ENCODE measurements around the gene MRPS22.

Gene MRPS22

DNA sequence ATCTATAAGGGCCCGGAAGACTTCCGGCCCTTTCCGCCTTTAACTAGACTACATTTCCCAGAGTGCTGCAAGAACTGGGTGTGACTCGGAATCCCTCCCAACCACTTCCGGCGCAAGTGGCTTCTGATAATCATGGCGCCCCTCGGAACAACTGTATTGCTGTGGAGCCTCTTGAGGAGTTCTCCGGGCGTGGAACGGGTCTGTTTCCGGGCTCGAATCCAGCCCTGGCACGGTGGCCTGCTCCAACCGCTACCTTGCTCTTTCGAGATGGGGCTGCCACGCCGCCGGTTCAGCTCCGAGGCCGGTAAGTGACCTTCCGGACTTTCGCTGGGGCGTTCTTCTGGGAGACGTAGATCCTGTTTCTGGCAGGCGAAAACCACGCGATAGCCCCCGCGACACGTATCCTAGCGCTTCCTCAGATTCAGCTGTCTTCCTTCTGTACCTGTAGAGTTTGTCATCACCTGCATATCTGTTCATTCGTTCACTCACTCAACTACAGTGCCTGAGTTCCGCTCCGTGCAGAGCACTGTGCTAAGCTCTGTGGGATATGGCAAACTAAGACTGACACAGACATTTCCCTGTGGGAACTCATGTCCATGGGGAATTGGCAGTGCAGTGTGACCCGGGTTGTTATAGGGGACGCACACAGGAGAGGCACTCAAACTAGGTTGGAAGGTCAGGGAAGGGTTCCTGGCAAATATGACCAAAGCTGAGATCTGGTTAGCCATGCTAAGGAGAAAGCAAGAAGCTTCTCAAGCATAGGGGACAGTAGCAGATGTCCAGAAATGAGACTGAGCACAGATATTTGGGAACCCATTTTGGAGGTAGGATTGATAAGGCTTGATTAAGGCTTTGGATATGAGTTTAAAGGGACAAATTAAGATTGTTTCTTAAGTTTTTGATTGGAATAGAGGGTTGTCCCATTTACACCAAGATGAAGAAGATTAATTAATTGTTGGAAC is at the start of gene MRPS22:
Gene MRPS22 (plus strand): TSS at position 126 of the 962 bp plus-strand sequence. CDS start 7 bp downstream, at position 133.
- H3K4me3 ChIP-seq (ENCODE audit: low read length) = peak within 1 kb of the TSS; percentile 99
- H3K27me3 ChIP-seq (ENCODE audit: control insufficient read depth, insufficient read depth, low read length) = peaks cover 29% of the 10 kb centered on the region
- no peaks in the 10 kb centered on the region for H3K9me3 ChIP-seq (ENCODE audit: control insufficient read depth, low read depth, low read length)
- peaks cover 25% of the 10 kb centered on the region for H3K36me3 ChIP-seq (ENCODE audit: control insufficient read depth, low read depth, low read length)
- H3K27ac ChIP-seq (ENCODE audit: low read length) = peak within 1 kb of the TSS; percentile 5
- H3K4me1 ChIP-seq (ENCODE audit: control insufficient read depth, low read depth, low read length) = peaks cover 7% of the 10 kb centered on the region
- peak within 1 kb of the TSS; percentile 79 for H3K9ac ChIP-seq (ENCODE audit: low read length)

DNA sequence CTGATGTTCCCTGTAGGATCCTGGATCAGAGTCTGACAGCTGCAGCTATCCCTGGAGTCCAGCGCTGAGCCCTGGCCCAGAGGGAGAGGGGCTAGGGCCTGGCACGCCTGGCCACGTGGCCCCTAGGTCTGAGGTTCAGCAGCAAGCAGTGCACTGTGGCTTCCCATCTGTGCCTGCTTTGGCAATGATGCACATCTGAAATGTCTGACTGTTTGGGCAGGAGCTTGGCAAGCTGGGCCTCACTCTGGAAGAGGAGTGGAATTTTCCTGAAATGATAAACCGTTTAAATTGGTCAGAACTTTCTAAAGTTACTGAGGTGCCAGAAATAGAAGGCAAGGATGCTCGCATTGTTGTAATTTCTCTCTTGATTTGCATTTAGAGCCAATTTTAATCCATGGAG is 48.8 kb upstream of the MRPS22 start:
- no peaks in the 10 kb centered on the region for H3K9me3 ChIP-seq (ENCODE audit: control insufficient read depth, low read depth, low read length)

DNA sequence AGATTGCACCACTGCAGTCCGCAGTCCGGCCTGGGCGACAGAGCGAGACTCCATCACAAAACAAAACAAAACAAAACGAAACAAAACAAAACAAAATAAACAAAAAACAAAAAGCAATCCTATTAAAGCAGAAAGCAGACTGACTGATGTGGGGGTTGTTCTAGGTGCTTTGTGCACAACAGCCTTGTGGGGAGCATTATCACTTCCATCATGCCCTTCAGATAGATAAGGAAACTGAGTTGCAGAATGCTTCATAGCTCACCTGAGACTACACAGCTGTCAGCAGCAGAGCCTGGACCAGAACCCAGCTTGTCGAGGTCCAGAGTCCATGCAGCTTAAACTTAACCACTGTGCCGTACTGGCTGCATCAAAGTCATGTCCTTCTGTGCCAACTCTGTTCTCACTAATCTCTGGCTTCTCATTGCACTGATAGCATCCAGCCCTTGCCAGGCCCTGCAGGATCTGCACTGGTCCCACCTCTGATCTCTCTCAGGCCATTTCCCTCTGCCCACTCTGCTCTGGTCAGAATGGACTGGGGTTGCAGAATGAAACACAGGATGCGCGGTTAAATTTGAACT is 47.6 kb upstream of the MRPS22 start:
- H3K27ac ChIP-seq (ENCODE audit: low read length) = no peak overlapping the region

More for the DNA sequence above, 48.8 kb upstream of the MRPS22 start:
- Histone ChIP-seq H3K36me3 (ENCODE audit: control insufficient read depth, low read depth, low read length) (no peaks in the 10 kb centered on the region), H3K9ac (ENCODE audit: low read length) (no peak overlapping the region), H3K4me1 (ENCODE audit: control insufficient read depth, low read depth, low read length) (peaks cover 3% of the 10 kb centered on the region), H3K27ac (ENCODE audit: low read length) (no peak overlapping the region), H3K4me3 (ENCODE audit: low read length) (no peak overlapping the region), H3K27me3 (ENCODE audit: control insufficient read depth, insufficient read depth, low read length) (no peaks in the 10 kb centered on the region)

DNA sequence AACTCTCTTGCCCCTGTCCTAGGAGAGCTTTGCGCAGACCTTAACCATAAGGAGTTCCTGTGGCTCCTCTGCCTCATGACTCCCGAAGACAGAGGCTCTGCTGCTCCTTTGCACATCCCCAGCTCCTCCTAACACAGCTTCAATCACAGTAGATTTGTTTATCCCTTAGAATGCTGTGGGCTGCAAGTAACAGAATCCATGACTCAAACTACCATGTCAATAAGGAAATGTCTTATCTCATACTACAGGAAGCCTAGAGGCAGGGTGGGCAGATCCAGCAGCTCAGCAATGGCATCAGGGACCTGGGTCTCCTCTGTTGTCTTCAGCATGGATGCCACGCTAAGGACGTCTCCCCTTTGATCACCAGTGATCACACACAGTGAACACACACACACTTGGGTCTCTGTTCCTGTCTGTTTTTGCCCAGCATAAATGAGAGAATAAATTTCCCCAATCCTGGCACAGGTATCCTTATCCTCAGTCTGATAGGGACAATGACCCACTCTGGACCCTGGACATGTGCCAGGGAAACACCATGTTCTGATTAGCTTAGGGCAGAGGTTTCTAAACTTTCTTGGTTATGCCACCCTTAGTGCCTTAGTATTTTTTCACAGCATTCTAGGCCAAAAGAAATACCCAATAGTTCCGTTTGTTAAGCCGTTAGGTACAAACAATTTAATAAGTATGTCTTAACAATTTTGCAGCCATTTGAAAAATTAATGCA is 46.1 kb upstream of the MRPS22 start:
- Histone ChIP-seq H3K4me1 (ENCODE audit: control insufficient read depth, low read depth, low read length) (peaks cover 3% of the 10 kb centered on the region), H3K9me3 (ENCODE audit: control insufficient read depth, low read depth, low read length) (no peaks in the 10 kb centered on the region), H3K4me3 (ENCODE audit: low read length) (no peak overlapping the region), H3K9ac (ENCODE audit: low read length) (no peak overlapping the region), H3K27ac (ENCODE audit: low read length) (no peak overlapping the region), H3K27me3 (ENCODE audit: control insufficient read depth, insufficient read depth, low read length) (no peaks in the 10 kb centered on the region), H3K36me3 (ENCODE audit: control insufficient read depth, low read depth, low read length) (no peaks in the 10 kb centered on the region)

More for the DNA sequence above, 47.6 kb upstream of the MRPS22 start:
- H3K27me3 ChIP-seq (ENCODE audit: control insufficient read depth, insufficient read depth, low read length) = no peaks in the 10 kb centered on the region
- no peak overlapping the region for H3K9ac ChIP-seq (ENCODE audit: low read length)
- no peak overlapping the region for H3K4me3 ChIP-seq (ENCODE audit: low read length)
- no peaks in the 10 kb centered on the region for H3K36me3 ChIP-seq (ENCODE audit: control insufficient read depth, low read depth, low read length)
- H3K9me3 ChIP-seq (ENCODE audit: control insufficient read depth, low read depth, low read length) = no peaks in the 10 kb centered on the region
- H3K4me1 ChIP-seq (ENCODE audit: control insufficient read depth, low read depth, low read length) = peaks cover 3% of the 10 kb centered on the region

DNA sequence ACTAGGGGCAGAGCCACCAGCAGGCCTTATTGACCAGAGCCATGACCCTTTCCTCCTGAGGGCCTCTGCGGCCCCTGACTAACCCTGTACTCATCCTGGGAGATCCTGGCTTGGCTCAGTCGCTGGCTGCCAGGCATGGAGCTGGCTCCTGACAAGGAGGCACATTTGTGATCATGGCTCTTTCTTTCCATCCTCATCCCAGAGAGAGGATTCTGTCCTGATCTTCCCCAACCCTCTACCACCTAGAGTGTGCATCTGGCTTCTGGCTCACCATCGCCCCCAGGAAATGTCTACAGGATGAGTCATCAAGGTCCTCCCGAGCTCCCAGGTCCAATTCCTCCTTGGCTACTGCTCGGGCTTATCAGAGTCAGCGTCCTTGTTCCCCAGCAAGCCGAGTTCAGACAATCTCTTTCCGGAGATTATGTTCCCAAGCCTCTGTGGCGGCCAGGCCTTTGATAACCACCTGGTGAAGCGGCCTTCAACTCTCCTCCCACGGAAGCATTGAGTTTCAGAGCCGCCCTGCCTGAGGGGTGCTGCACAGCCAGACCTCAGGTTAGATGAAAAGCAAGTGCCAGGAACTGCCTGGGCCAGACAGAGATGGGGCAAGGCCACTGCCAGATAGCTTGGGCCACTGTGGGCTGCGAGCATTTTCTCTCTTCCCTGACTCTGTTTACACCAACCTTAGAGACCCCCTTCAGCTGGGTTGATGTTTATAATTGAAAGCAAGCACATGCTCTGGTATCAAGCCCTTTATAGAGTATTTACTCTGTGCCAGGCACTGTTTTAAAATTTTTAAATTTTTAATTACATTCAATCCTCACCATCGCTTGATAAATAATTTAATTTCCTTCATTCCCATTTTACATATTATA is 44.3 kb upstream of the MRPS22 start:
- H3K27ac ChIP-seq (ENCODE audit: low read length) = no peak overlapping the region
- no peak overlapping the region for H3K9ac ChIP-seq (ENCODE audit: low read length)
- H3K4me1 ChIP-seq (ENCODE audit: control insufficient read depth, low read depth, low read length) = peaks cover 3% of the 10 kb centered on the region
- H3K27me3 ChIP-seq (ENCODE audit: control insufficient read depth, insufficient read depth, low read length) = no peaks in the 10 kb centered on the region
- H3K9me3 ChIP-seq (ENCODE audit: control insufficient read depth, low read depth, low read length) = no peaks in the 10 kb centered on the region
- no peaks in the 10 kb centered on the region for H3K36me3 ChIP-seq (ENCODE audit: control insufficient read depth, low read depth, low read length)
- no peak overlapping the region for H3K4me3 ChIP-seq (ENCODE audit: low read length)

DNA sequence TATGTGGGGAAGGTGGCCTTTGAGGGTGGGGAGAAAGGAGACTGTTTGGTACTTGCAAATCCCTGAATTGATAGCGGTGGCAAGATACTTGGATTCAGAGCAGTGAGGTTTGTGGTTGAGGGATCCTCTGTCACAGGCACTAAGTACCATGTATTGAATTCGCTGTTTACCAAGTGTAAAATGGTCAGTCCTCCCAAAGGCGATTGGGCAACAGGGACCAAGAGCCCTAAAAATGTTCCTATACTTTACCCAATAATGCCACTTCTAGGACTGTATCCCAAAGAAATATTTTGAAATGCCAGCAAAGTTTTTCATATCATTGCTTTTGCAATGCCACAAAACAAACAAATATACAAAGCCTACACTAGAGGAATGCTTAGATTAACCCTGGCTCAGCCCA is 43.4 kb upstream of the MRPS22 start:
- Histone ChIP-seq H3K4me1 (ENCODE audit: control insufficient read depth, low read depth, low read length) (peaks cover 3% of the 10 kb centered on the region), H3K27ac (ENCODE audit: low read length) (no peak overlapping the region), H3K27me3 (ENCODE audit: control insufficient read depth, insufficient read depth, low read length) (no peaks in the 10 kb centered on the region), H3K36me3 (ENCODE audit: control insufficient read depth, low read depth, low read length) (no peaks in the 10 kb centered on the region), H3K9ac (ENCODE audit: low read length) (no peak overlapping the region), H3K4me3 (ENCODE audit: low read length) (no peak overlapping the region), H3K9me3 (ENCODE audit: control insufficient read depth, low read depth, low read length) (no peaks in the 10 kb centered on the region)

DNA sequence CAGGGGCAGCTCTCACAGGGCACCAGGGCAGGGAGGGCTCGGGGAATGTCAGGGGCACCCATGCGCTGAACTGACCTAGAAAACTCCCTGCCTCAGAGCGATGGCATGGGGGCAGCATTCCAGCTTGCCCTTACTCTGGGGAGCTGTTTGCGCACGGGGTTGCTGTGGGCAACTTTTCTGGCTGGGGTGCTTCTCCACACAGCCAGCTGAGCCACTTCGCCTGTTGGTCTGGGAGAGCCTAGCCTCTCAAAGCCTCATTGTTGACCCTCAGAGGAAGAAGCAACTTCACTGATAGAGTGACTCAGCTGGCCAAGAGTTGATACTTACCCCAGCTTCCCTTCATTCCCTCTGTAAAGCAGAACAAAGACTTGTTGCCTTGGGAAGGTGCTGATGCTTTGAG is 42.6 kb upstream of the MRPS22 start:
- Histone ChIP-seq H3K9me3 (ENCODE audit: control insufficient read depth, low read depth, low read length) (no peaks in the 10 kb centered on the region), H3K27me3 (ENCODE audit: control insufficient read depth, insufficient read depth, low read length) (no peaks in the 10 kb centered on the region), H3K36me3 (ENCODE audit: control insufficient read depth, low read depth, low read length) (no peaks in the 10 kb centered on the region), H3K4me1 (ENCODE audit: control insufficient read depth, low read depth, low read length) (peaks cover 3% of the 10 kb centered on the region), H3K4me3 (ENCODE audit: low read length) (no peak overlapping the region), H3K9ac (ENCODE audit: low read length) (no peak overlapping the region), H3K27ac (ENCODE audit: low read length) (no peak overlapping the region)

DNA sequence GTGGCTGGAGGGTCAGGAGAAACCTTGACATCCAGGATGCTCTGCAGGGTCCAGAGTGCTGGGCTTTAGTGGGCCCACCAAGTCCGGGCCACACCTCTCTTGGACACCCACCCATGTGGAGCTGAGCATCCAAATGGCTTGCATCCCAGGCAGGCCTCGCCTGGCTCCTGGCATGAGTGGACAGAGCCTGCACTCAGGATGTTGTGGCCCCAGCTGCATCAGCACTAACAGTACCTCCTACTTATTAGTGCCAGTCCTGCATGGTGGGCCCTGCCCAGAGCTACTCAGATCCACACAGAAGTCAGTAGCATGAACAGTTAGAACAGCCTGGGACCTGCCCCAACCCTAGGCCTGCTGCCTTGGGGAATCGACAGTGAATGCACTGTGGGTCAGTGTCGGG is 42.2 kb upstream of the MRPS22 start:
- Histone ChIP-seq H3K27me3 (ENCODE audit: control insufficient read depth, insufficient read depth, low read length) (no peaks in the 10 kb centered on the region), H3K4me1 (ENCODE audit: control insufficient read depth, low read depth, low read length) (peaks cover 5% of the 10 kb centered on the region), H3K9ac (ENCODE audit: low read length) (no peak overlapping the region), H3K9me3 (ENCODE audit: control insufficient read depth, low read depth, low read length) (no peaks in the 10 kb centered on the region), H3K36me3 (ENCODE audit: control insufficient read depth, low read depth, low read length) (no peaks in the 10 kb centered on the region), H3K4me3 (ENCODE audit: low read length) (no peak overlapping the region), H3K27ac (ENCODE audit: low read length) (no peak overlapping the region)

DNA sequence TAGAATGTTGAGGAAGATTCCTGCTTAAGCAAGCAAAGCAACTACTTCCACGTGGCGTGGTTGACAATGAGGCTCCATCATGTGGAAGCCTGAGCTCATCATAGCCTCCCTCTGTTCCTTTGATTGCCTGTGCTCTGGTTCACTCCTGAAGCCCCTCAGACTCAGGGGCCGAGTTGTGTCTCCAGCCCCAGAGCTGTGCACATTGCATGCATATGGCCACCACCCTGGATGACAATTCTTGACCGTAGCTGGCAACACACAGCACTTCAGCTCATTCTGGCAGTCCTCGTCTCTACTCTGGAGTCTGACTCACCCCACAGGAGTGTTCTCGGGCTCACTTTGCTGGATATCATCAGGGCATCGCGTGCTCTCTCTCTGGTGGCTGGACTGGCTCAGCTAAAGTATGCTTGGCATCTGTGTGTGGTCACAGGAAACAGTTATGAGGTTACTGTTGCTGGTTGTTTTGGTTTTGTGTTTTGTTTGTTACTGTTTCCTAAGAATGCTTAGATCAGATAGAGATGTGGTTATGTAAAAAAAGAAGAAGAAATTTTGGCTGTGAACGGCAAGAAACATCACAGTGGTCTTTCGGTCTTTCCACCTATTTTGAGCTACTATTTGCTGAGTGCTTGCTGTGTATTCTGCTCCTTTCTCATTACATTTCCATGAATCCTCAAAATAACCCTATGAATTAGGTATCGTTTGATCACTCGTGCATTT is 41.6 kb upstream of the MRPS22 start:
- no peak overlapping the region for H3K9ac ChIP-seq (ENCODE audit: low read length)
- H3K4me1 ChIP-seq (ENCODE audit: control insufficient read depth, low read depth, low read length) = peaks cover 6% of the 10 kb centered on the region
- no peak overlapping the region for H3K4me3 ChIP-seq (ENCODE audit: low read length)

DNA sequence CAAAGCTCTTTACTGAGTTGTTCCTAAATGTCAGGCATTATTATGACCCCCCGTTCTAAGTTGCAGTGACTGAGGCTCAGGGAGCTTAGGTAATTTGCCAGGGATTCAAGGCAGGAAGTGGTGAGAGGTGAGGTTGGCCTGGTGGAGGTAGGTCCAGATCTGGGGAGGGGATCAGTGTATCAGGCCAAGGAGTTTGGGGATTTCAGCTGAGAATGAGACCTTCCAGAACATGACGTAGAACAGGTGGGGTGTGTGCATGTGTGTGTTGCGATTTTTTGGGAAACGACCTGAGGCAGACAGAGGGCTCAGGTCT is 41.1 kb upstream of the MRPS22 start:
- H3K4me3 ChIP-seq (ENCODE audit: low read length) = no peak overlapping the region
- no peak overlapping the region for H3K27ac ChIP-seq (ENCODE audit: low read length)
- H3K27me3 ChIP-seq (ENCODE audit: control insufficient read depth, insufficient read depth, low read length) = no peaks in the 10 kb centered on the region
- peaks cover 6% of the 10 kb centered on the region for H3K4me1 ChIP-seq (ENCODE audit: control insufficient read depth, low read depth, low read length)
- no peak overlapping the region for H3K9ac ChIP-seq (ENCODE audit: low read length)
- no peaks in the 10 kb centered on the region for H3K36me3 ChIP-seq (ENCODE audit: control insufficient read depth, low read depth, low read length)
- no peaks in the 10 kb centered on the region for H3K9me3 ChIP-seq (ENCODE audit: control insufficient read depth, low read depth, low read length)

More for the DNA sequence above, 41.6 kb upstream of the MRPS22 start:
- Histone ChIP-seq H3K27ac (ENCODE audit: low read length) (no peak overlapping the region), H3K27me3 (ENCODE audit: control insufficient read depth, insufficient read depth, low read length) (no peaks in the 10 kb centered on the region), H3K36me3 (ENCODE audit: control insufficient read depth, low read depth, low read length) (no peaks in the 10 kb centered on the region), H3K9me3 (ENCODE audit: control insufficient read depth, low read depth, low read length) (no peaks in the 10 kb centered on the region)

Data from iPS-18a (cell line).